Retinal pigment epithelial cell (primary cell): ENCODE data around the gene TNFAIP8.

Source experiments
- DNase-seq: peaks from one replicate; pipeline ENCODE4 v3.0.0-alpha.2; 2010; ENCODE audit warnings: low read depth
- H3K4me3 ChIP-seq: 2 replicates; pipeline ENCODE4 v1.5.1; 2011; ENCODE audit warnings: mild to moderate bottlenecking, low read length, control low read depth, moderate library complexity
- CTCF ChIP-seq: conservative IDR thresholded peaks from 2 replicates; pipeline ENCODE4 v1.5.1; 2011; ENCODE audit warnings: low read depth, low read length, control low read depth, inconsistent platforms

TNFAIP8 gene

GRCh38 chr5:119386596-119387344 lies 31.0 kb downstream of the TNFAIP8 start:
- TF ChIP-seq CTCF = no peak
- DNase-seq = no peak
- H3K4me3 ChIP-seq = no peak overlapping the region

GRCh38 chr5:119387945-119388618 lies 32.3 kb downstream of the TNFAIP8 start:
- DNase-seq = no peak
- no peak for TF ChIP-seq CTCF
- H3K4me3 ChIP-seq = no peak overlapping the region

- no peak for TF ChIP-seq CTCF
- no peak for DNase-seq
- no peak overlapping the region for H3K4me3 ChIP-seq
Observed at GRCh38 chr5:119388619-119389190, 32.9 kb downstream of the TNFAIP8 start.

GRCh38 chr5:119389288-119390030 lies 33.6 kb downstream of the TNFAIP8 start:
- H3K4me3 ChIP-seq = no peak overlapping the region
- no peak for TF ChIP-seq CTCF

GRCh38 chr5:119390404-119390803 lies 34.6 kb downstream of the TNFAIP8 start:
- no peak overlapping the region for H3K4me3 ChIP-seq
- no peak for DNase-seq
- TF ChIP-seq CTCF = no peak

More at GRCh38 chr5:119389288-119390030, 33.6 kb downstream of the TNFAIP8 start:
- no peak for DNase-seq

- H3K4me3 ChIP-seq = no peak overlapping the region
- TF ChIP-seq CTCF = no peak
- no peak for DNase-seq
Observed at GRCh38 chr5:119393201-119393691, 37.4 kb downstream of the TNFAIP8 start.
